K562 (cell line): ENCODE measurements around the gene PTK6. TPM values are rescaled to one million over a fixed set of nuclear protein-coding genes. Genes with fewer than 3 reads are reported as not detected.
A peak's percentile ranks its signal among the peaks of the same experiment; 100 is the strongest.

Experiments used
- ATAC-seq: fragments of 200-7000 bp; cut with Tn5 transposase; 3 replicates; pipeline ENCODE4 v1.9.1; 2020; ENCODE audit warnings: moderate library complexity
- BruUV-seq: library from RNA; stranded (reverse); fragments of 400-500 nt; replicated peaks from 2 replicates; lab custom pipeline; 2021; lab: Mats Ljungman, UMichigan
- CTCF ChIA-PET: fragments of 300-600 bp; formaldehyde crosslinking; extraction: SDS; loops from one replicate; lab custom pipeline; 2021; ENCODE audit warnings: low intra/inter-chr PET ratio; lab: Yijun Ruan, JAX
- POLR2A ChIA-PET: fragments of 300-600, 350-650 bp; sonication (Branson Sonifier 250); formaldehyde crosslinking; extraction: SDS; loops from one replicate; lab custom pipeline; 2021; ENCODE audit warnings: antibody characterized with exemption, inconsistent platforms; lab: Yijun Ruan, JAX
- DNase-seq, 4 experiments: peaks; one replicate each; pipeline versions ENCODE4 v3.0.0 to v3.0.0-alpha.2; 2011 to 2018; ENCODE audit warnings: low spot score in 3 of 4, mixed read lengths in 3 of 4; ENCODE audit errors: extremely low read depth in 1 of 4
- FAIRE-seq: peaks from 2 replicates; lab custom pipeline; 2011; peaks lifted over from hg19 to GRCh38; lab: Jason Lieb, UNC
- H2AFZ ChIP-seq: 2 replicates; pipeline ENCODE4 v1.6.0; 2011; ENCODE audit warnings: low read depth, low read length, control low read depth, inconsistent platforms
- H3K27ac ChIP-seq: fragments of 200-600 bp; 3 replicates; pipeline ENCODE4 v1.8.0; 2011; ENCODE audit warnings: low read depth, mild to moderate bottlenecking, control low read depth, inconsistent platforms, low read length, moderate library complexity, mixed read lengths; ENCODE audit errors: extremely low read depth
- H3K27me3 ChIP-seq, 2 experiments: fragments of 300-600 bp in 1 of 2; 2 replicates in 1 of 2; 3 replicates in 1 of 2; pipeline versions ENCODE4 v1.6.0 to v1.8.0; 2011; ENCODE audit warnings: inconsistent platforms in 2 of 2, low read length in 2 of 2, mild to moderate bottlenecking in 1 of 2, mixed read lengths in 1 of 2, moderate library complexity in 1 of 2; ENCODE audit not compliant: control insufficient read depth in 2 of 2, insufficient read depth in 2 of 2
- H3K36me3 ChIP-seq: fragments of 300-600 bp; 3 replicates; pipeline ENCODE4 v1.8.0; 2011; ENCODE audit warnings: mild to moderate bottlenecking, low read length, inconsistent platforms; ENCODE audit not compliant: control insufficient read depth, insufficient read depth
- H3K4me1 ChIP-seq, 2 experiments: fragments of 200-600 bp in 1 of 2; replicated peaks in 1 of 2; 2 replicates in 1 of 2; 3 replicates in 1 of 2; pipeline versions ENCODE4 v1.5.1 to v1.8.0; 2011; ENCODE audit warnings: inconsistent platforms in 2 of 2, low read length in 2 of 2, mild to moderate bottlenecking in 1 of 2, mixed read lengths in 1 of 2, moderate library complexity in 1 of 2; ENCODE audit not compliant: control insufficient read depth in 2 of 2, insufficient read depth in 2 of 2
- H3K4me2 ChIP-seq: 2 replicates; pipeline ENCODE4 v1.6.1; 2011; ENCODE audit warnings: low read length, control low read depth, inconsistent platforms, mixed read lengths; ENCODE audit not compliant: insufficient read depth
- H3K4me3 ChIP-seq: fragments of 200-600 bp; sonication (generic), shearing (Covaris generic); 2 replicates; pipeline ENCODE4 v1.5.1; 2016; ENCODE audit warnings: control low read depth, inconsistent platforms
- H3K79me2 ChIP-seq: fragments of 200-600 bp; 3 replicates; pipeline ENCODE4 v1.8.0; 2011; ENCODE audit warnings: low read length, inconsistent platforms; ENCODE audit not compliant: control insufficient read depth, insufficient read depth
- H3K9ac ChIP-seq, 2 experiments: 2 replicates each; pipeline versions ENCODE4 v1.6.0 to v1.6.1; 2011; ENCODE audit warnings: low read depth in 2 of 2, low read length in 2 of 2, control low read depth in 1 of 2, inconsistent platforms in 1 of 2, mild to moderate bottlenecking in 1 of 2, mixed read lengths in 1 of 2; ENCODE audit not compliant: insufficient read depth in 1 of 2
- H3K9me1 ChIP-seq: one replicate; pipeline ENCODE4 v1.6.0; 2011; ENCODE audit warnings: inconsistent platforms, mild to moderate bottlenecking, low read length, moderate library complexity; ENCODE audit not compliant: control insufficient read depth, insufficient read depth
- H3K9me3 ChIP-seq: replicated peaks from 2 replicates; pipeline ENCODE4 v1.5.1; 2011; ENCODE audit warnings: low read depth, low read length, inconsistent platforms; ENCODE audit not compliant: control insufficient read depth, insufficient read depth
- H4K20me1 ChIP-seq: replicated peaks from 2 replicates; pipeline ENCODE4 v1.6.1; 2011; ENCODE audit warnings: low read length, inconsistent platforms, mixed read lengths; ENCODE audit not compliant: control insufficient read depth, insufficient read depth
- HMGXB4 ChIP-seq: sonication (generic); formaldehyde crosslinking; IDR thresholded peaks from 2 replicates; pipeline ENCODE4 v1.8.1; 2023; ENCODE audit warnings: mild to moderate bottlenecking, missing genetic modification reagents
- MYC ChIP-seq, 2 experiments: fragments of 250-450 bp in 1 of 2; sonication (Bioruptor Pico) in 1 of 2; IDR thresholded peaks; 2 replicates each; pipeline versions ENCODE4 v1.5.1 to v1.6.1; 2012 to 2021; ENCODE audit warnings: low read depth in 2 of 2, borderline replicate concordance in 1 of 2, improper control_type of control experiment in 1 of 2, low read length in 1 of 2, mild to moderate bottlenecking in 1 of 2, moderate library complexity in 1 of 2
- SREBF2 ChIP-seq: sonication (generic); formaldehyde crosslinking; IDR thresholded peaks from 2 replicates; pipeline ENCODE4 v1.4.0; 2020; ENCODE audit warnings: mild to moderate bottlenecking, missing genetic modification reagents
- TRIM25 ChIP-seq: fragments of 450-650 bp; IDR thresholded peaks from 2 replicates; pipeline ENCODE4 v1.7.0; 2016; ENCODE audit warnings: borderline replicate concordance
- XRCC4 ChIP-seq: IDR thresholded peaks from one replicate; pipeline ENCODE4 v1.6.1; 2011; ENCODE audit not compliant: insufficient read depth, insufficient read length; ENCODE audit errors: extremely low read depth
- ZBTB9 ChIP-seq: fragments of 450-650 bp; formaldehyde crosslinking; IDR thresholded peaks from 2 replicates; pipeline ENCODE4 v1.4.0; 2020; ENCODE audit warnings: mild to moderate bottlenecking, moderate library complexity
- ZFP36 ChIP-seq: fragments of 150-350 bp; IDR thresholded peaks from 2 replicates; pipeline ENCODE4 v1.6.1; 2018; ENCODE audit warnings: low read length, low read depth; ENCODE audit not compliant: partially characterized antibody
- ZKSCAN1 ChIP-seq: fragments of 150-350 bp; IDR thresholded peaks from 2 replicates; pipeline ENCODE4 v1.6.1; 2016; ENCODE audit warnings: low read depth, low read length
- ZNF121 ChIP-seq: sonication (generic); formaldehyde crosslinking; conservative IDR thresholded peaks from 2 replicates; pipeline ENCODE4 v1.8.0; 2022; ENCODE audit warnings: missing genetic modification reagents
- ZNF707 ChIP-seq: fragments of 250-450 bp; sonication (Bioruptor Pico); conservative IDR thresholded peaks from 2 replicates; pipeline ENCODE4 v1.8.0; 2022; ENCODE audit warnings: inconsistent platforms, mild to moderate bottlenecking, moderate library complexity
- ZNF740 ChIP-seq, 3 experiments: fragments of 200-800 bp in 1 of 3; sonication (Bioruptor generic) in 1 of 3; sonication (generic) in 1 of 3; formaldehyde crosslinking in 1 of 3; IDR thresholded peaks; 2 replicates each; pipeline versions ENCODE4 v1.6.1 to v1.8.0; 2016 to 2022; ENCODE audit warnings: mild to moderate bottlenecking in 2 of 3, missing compliant biosample characterization in 2 of 3, missing genetic modification characterization in 2 of 3, missing genetic modification reagents in 1 of 3
- WGBS: fragments of 100-300 bp; shearing (Covaris generic); methylation state at CpG from one replicate; pipeline ENCODE4 v1.1.6; 2016; ENCODE audit warnings: low coverage, mixed read lengths; ENCODE audit not compliant: insufficient coverage; ENCODE audit errors: missing lambda C conversion rate; 5-methylcytosine and 5-hydroxymethylcytosine counted together
- in situ Hi-C: fragments of 300-500 bp; cut with MboI; formaldehyde crosslinking; loops from 4 replicates; pipeline ENCODE4 v1.15.0; 2018; ENCODE audit warnings: inconsistent platforms, mixed read lengths
- intact Hi-C: fragments of 100-400 bp; cut with micrococcal nuclease; formaldehyde crosslinking; loops from 2 replicates; pipeline ENCODE4 v1.14.2; 2022
- polyA plus RNA-seq, 8 experiments: library from polyadenylated mRNA; depleted of rRNA in 4 of 8; stranded (reverse) in 5 of 8; unstranded in 3 of 8; fragments of >200 nt; fragmentation: Nextera tagmentation in 2 of 8; fragmentation: Illumina TruSeq in 1 of 8; extraction: Ambion mirVana in 2 of 8; extraction: Trizol in 1 of 8; gene quantifications; 2 replicates each; pipeline versions ENCODE4 v1.2.1 to v1.2.3, GENCODE V29; 2011 to 2014; ENCODE audit warnings: inconsistent platforms in 1 of 8, missing spikeins in 1 of 8
- total RNA-seq, 7 experiments: library from RNA; depleted of rRNA in 6 of 7; stranded (reverse); fragments of >200 nt in 6 of 7; fragmentation: Illumina TruSeq in 2 of 7; extraction: Trizol in 2 of 7; gene quantifications; 2 replicates each; pipeline versions ENCODE4 v1.2.1 to v1.2.3, GENCODE V29; 2011 to 2021; ENCODE audit warnings: low replicate concordance in 1 of 7

The PTK6 gene
- total and polyA plus RNA-seq, 9 of the 15 experiments (the other 6 are each of a cell fraction or from before 2014, with no cell fraction given): 0.07 TPM; not detected in 8

GRCh38 chr20:63502671-63503172, 34.5 kb downstream of the PTK6 start (continued):
- TF ChIP-seq HMGXB4 (CRISPR knock-in tag): no peak

GRCh38 chr20:63501818-63502670, 35.1 kb downstream of the PTK6 start:
- Histone ChIP-seq H3K79me2 (no peaks in the 10 kb centered on the region), H3K4me1 (peaks cover 0 to 65% of the 10 kb centered on the region in 2 experiments; a peak in 3 of 5 replicates), H2AFZ (peak overlapping the region; percentile 70), H4K20me1 (0 out of 2 replicates have a peak, but pooled peaks cover 1% of the 10 kb centered on the region), H3K9me1 (no peaks in the 10 kb centered on the region), H3K4me2 (peak overlapping the region; percentile 46; the same call in 1 of the 2 replicates), H3K36me3 (no peaks in the 10 kb centered on the region), H3K9me3 (peaks cover 6% of the 10 kb centered on the region), H3K4me3 (no peak overlapping the region), H3K9ac (peak overlapping the region in 1 of 2 experiments; percentile 43; a peak in 1 of 4 replicates), H3K27me3 (peaks cover 9 to 15% of the 10 kb centered on the region in 2 experiments; a peak in 3 of 5 replicates), H3K27ac (no peak overlapping the region)
- FAIRE-seq (peak; percentile 59), DNase-seq (peak; percentile 56 to 93 (median 91)), ATAC-seq (peak; percentile 48)
- intact Hi-C loops: no loop called here
- ChIA-PET POLR2A (interaction anchor here (2.5 kb wide), 1 partner anchor 19 kb away, joined by 7 read pairs; the partner anchor contains the start of gene PPDPF), CTCF (no interaction called here)
- in situ Hi-C loops: no loop called here
- WGBS: 17% methylated on average over 18 of the region's 26 CpGs
- no TSS peak for BruUV-seq
- TF ChIP-seq SREBF2 (CRISPR knock-in tag): no peak
- no peak for TF ChIP-seq ZKSCAN1
- no peak for TF ChIP-seq MYC (IDR thresholded peaks at IDR 0.05; ENCODE audit: low read depth, low read length)
- TF ChIP-seq MYC (CRISPR knock-in tag; IDR thresholded peaks at IDR 0.05; ENCODE audit: borderline replicate concordance, low read depth): no peak
- no peak for TF ChIP-seq ZNF121 (CRISPR knock-in tag)
- no peak for TF ChIP-seq TRIM25
- TF ChIP-seq ZNF707 (CRISPR knock-in tag): no peak
- peak; percentile 65 for TF ChIP-seq ZFP36
- TF ChIP-seq ZNF740 (CRISPR knock-in tag; IDR thresholded peaks at IDR 0.05): peak; percentile 90
- peak in 1 of 2 experiments; percentile 73; a peak in 1 of 4 replicates for TF ChIP-seq ZNF740 (tag; IDR thresholded peaks at IDR 0.05)
- no peak for TF ChIP-seq ZBTB9
- TF ChIP-seq XRCC4: no peak
